Measurements from ENCODE around the gene KLHL22. TPM values are rescaled to one million over a fixed set of nuclear protein-coding genes. Genes with fewer than 3 reads are reported as not detected.

The KLHL22 gene
- total RNA-seq, 1 experiment from 2014 or later, result 14.5 TPM

GRCh38 chr22:20424932-20425565 is 70.5 kb downstream of the KLHL22 start:
- Histone ChIP-seq H3K9me3 (ENCODE audit: control insufficient read depth, insufficient read depth, low read depth, low read length) (no peaks in the 10 kb centered on the region), H3K4me3 (ENCODE audit: low read depth in 2 of 2, low read length in 2 of 2) (no peak overlapping the region), H3K4me1 (ENCODE audit: control insufficient read depth, insufficient read depth, low read length) (no peaks in the 10 kb centered on the region; the same call in 1 of the 2 replicates), H3K27ac (ENCODE audit: low read length) (no peak overlapping the region), H3K27me3 (ENCODE audit: control insufficient read depth, insufficient read depth, low read length) (no peaks in the 10 kb centered on the region), H3K36me3 (ENCODE audit: control insufficient read depth, insufficient read depth, low read length) (no peaks in the 10 kb centered on the region)
- no peak for TF ChIP-seq POLR2AphosphoS5 (IDR thresholded peaks at IDR 0.05; ENCODE audit: low read depth, low read length)
- TF ChIP-seq SIN3A (IDR thresholded peaks at IDR 0.05; ENCODE audit: borderline replicate concordance, insufficient read depth, low read depth, low read length), result no peak
- TF ChIP-seq TCF7L2 (IDR thresholded peaks at IDR 0.05; ENCODE audit: low read depth, low read length), result no peak
- no peak for TF ChIP-seq CTCF (IDR thresholded peaks at IDR 0.05)
- no peak for TF ChIP-seq REST (IDR thresholded peaks at IDR 0.05; ENCODE audit: insufficient read depth in 1 of 2, low read depth in 2 of 2, low read length in 1 of 2)
- intact Hi-C loops (cut with micrococcal nuclease; ENCODE audit: unreplicated experiment), result no loop called here
- no peak for DNase-seq (ENCODE audit: low read depth, low spot score)
- BruUV-seq (replicated peaks), result no TSS peak
- POLR2A ChIA-PET, result no interaction called here
- CTCF ChIA-PET, result no interaction called here
- no peak for ATAC-seq
- in situ Hi-C loops (cut with HindIII; ENCODE audit: low pct_unique_long_range_greater_than_20kb, low sequenced_read_pairs), result no loop called here

GRCh38 chr22:20424568-20424931 is 71.0 kb downstream of the KLHL22 start:
- CTCF ChIA-PET, result no interaction called here
- POLR2A ChIA-PET, result no interaction called here
- ATAC-seq, result no peak
- Histone ChIP-seq H3K27ac (ENCODE audit: low read length) (no peak overlapping the region), H3K27me3 (ENCODE audit: control insufficient read depth, insufficient read depth, low read length) (no peaks in the 10 kb centered on the region), H3K9me3 (ENCODE audit: control insufficient read depth, insufficient read depth, low read depth, low read length) (no peaks in the 10 kb centered on the region), H3K36me3 (ENCODE audit: control insufficient read depth, insufficient read depth, low read length) (no peaks in the 10 kb centered on the region), H3K4me3 (ENCODE audit: low read depth in 2 of 2, low read length in 2 of 2) (no peak overlapping the region), H3K4me1 (ENCODE audit: control insufficient read depth, insufficient read depth, low read length) (no peaks in the 10 kb centered on the region; the same call in 1 of the 2 replicates)
- BruUV-seq (replicated peaks), result no TSS peak
- no peak for TF ChIP-seq TCF7L2 (IDR thresholded peaks at IDR 0.05; ENCODE audit: low read depth, low read length)
- no peak for TF ChIP-seq REST (IDR thresholded peaks at IDR 0.05; ENCODE audit: insufficient read depth in 1 of 2, low read depth in 2 of 2, low read length in 1 of 2)
- TF ChIP-seq POLR2AphosphoS5 (IDR thresholded peaks at IDR 0.05; ENCODE audit: low read depth, low read length), result no peak
- no peak for TF ChIP-seq CTCF (IDR thresholded peaks at IDR 0.05)
- no peak for TF ChIP-seq SIN3A (IDR thresholded peaks at IDR 0.05; ENCODE audit: borderline replicate concordance, insufficient read depth, low read depth, low read length)
- in situ Hi-C loops (cut with HindIII; ENCODE audit: low pct_unique_long_range_greater_than_20kb, low sequenced_read_pairs), result no loop called here
- intact Hi-C loops (cut with micrococcal nuclease; ENCODE audit: unreplicated experiment), result no loop called here
- DNase-seq (ENCODE audit: low read depth, low spot score), result no peak

All from Panc1 (cell line).